HG02970 (cell line): Measurements from ENCODE around the gene TPP2.

ENCODE experiments used
- ATAC-seq: cut with Tn5 transposase; IDR thresholded peaks from one replicate; pipeline ENCODE4 v1.9.1; 2021; ENCODE audit warnings: mild to moderate bottlenecking, moderate library complexity, moderate number of reproducible peaks; ENCODE audit not compliant: unreplicated experiment, low FRiP score

Gene TPP2

DNA sequence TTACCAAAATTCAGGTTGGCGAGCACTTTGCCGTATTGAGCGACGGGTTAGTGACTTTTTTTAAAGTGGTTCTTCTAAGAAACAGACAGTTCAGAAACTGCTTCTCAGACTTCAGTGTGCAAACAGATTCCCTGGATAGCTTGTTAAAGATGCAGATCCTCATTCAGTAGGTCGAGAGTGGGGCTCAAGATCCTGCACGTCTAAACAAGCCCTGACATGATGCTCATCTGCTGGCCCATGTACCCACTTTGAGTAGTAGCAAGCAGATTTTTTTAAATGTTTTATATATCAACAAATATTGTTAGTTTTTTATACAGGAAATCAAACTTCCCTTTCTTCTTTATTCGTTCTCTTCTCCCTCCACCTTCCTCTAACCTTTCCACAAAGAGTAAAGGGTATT lies 90.7 kb downstream of the TPP2 start:
- ATAC-seq = no peak

GRCh38 chr13:102688306-102688973 lies 91.7 kb downstream of the TPP2 start:
- ATAC-seq = no peak

- no peak for ATAC-seq
Measured at GRCh38 chr13:102690883-102691282, 94.1 kb downstream of the TPP2 start.

DNA sequence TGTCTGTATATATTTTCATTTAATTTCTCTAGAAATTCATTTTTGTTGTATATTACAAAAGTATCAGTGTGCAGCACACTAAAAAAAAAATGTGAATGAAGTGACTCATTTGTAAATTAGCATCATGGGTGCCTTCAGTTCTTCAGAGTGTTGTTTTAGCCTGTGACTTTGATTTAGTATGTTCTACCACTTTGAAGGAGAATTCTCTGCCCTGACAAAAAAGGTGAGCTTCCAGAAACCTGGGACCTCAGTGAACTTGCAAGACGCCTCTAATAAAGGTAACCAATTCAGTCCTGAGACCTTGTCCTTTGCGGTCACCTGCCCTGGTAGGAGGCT lies 95.7 kb downstream of the TPP2 start:
- no peak for ATAC-seq

GRCh38 chr13:102693250-102693649 lies 96.5 kb downstream of the TPP2 start:
- no peak for ATAC-seq

DNA sequence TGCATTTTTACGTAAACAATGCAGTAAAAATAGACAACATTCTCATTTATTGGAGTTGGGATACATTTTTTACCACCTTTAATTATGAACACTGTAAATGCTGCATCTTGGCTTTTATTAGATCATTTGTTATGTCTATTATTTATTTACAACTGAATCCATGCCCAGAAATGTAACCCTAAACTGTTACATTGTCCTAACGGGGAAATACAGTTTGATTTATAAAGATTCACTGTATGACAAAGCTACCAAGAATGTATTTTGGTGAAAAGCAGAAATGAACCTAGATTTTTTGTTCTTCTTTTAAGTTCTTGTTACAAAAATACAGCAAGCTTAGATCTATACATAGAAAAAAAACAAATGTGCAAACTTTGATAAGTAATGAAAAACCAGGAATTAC lies 97.0 kb downstream of the TPP2 start:
- ATAC-seq = no peak

- ATAC-seq = no peak
Measured at GRCh38 chr13:102694937-102695336, 98.2 kb downstream of the TPP2 start, which contains the start of gene METTL21C. METTL21C (minus strand) TSS chr13:102695044; CDS start chr13:102694498, 546 bp downstream.

DNA sequence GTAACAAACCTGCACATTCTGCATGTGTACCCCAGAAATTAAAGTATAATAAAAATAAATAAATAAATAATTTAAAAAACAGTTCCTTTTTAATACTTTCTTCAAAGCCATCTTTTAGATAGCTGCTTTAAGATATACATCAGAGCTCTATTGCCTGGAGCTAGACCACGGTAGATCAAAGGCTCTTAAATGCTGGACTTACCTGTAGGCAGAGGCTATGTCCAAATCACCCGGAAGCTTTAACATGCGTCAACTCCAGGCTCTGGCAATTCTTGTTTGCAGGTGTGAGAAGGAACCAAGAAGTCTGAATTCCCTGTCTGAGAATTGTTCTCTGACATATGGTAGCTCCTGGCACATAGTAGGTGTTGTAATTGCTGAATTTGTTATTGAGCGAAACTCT lies 99.7 kb downstream of the TPP2 start:
- no peak for ATAC-seq

GRCh38 chr13:102697264-102697663 lies 100.5 kb downstream of the TPP2 start:
- ATAC-seq = no peak

DNA sequence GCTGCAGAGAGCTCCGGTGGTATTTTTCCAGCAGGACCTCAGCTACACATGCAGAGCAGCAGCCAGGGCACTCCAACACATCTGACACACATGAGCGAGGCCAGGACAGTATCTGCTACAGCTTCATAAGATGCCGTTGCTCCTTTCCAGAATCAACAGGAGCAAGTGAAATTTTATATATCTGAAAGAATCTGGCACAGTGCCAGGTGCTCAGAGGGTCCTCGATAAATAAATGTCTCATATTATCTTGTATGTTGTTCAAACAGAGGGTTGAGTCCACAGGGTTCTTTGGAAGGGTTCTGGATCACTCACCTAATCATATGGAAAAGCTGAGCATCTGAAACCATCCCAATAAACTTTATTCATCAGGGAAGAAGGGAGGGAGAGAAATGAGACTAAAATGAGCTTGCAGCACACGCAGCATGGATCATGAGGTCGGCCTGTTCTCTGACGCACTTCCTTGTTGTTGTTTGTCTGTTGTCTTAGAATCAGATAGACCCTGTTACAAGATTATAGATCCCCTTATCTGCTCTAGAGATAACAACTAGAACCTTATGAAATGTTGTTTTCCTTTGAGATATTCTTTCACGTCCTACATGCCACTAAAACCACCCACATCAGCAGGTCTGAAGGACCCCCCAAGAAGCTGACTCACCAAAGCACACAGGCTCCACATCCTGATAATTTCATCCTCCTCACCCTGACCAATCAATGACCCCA lies 101.3 kb downstream of the TPP2 start:
- ATAC-seq = no peak

DNA sequence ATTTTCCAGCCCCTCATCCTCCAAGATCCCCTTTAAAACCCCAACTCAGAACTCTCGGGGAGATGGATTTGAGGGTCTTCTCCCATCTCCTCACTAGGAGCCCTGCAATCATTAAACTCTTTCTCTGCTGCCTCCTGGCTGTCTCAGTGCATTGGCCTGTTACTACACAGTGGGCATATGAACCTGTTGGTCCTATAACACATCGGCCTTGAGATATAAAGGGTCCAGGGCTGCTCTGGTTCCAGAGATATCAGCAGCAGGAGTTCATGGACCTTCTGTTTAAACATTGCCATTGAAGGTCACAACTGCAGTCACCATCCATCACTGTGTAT lies 101.8 kb downstream of the TPP2 start:
- no peak for ATAC-seq

GRCh38 chr13:102699504-102699903 lies 102.7 kb downstream of the TPP2 start:
- no peak for ATAC-seq

- no peak for ATAC-seq
Measured at GRCh38 chr13:102700088-102701031, 103.6 kb downstream of the TPP2 start.

DNA sequence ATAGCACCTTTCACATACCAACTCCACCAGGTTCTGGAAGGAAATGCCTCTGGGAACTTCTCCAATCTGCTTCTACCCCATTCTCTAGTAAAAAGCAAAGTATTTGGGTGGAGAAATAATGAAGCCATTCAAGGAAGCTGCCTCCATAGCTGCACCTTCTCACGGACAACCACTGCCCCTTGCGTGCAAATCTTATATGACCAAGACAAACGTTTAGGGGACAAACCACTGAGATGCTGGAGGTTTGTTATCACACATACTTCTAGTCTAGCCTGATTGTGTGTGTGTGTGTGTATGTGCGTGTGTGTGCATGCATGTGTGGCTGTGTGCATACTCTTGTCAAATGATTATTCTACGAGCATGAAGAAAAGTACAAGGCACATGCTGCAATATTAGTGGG lies 104.5 kb downstream of the TPP2 start:
- no peak for ATAC-seq

DNA sequence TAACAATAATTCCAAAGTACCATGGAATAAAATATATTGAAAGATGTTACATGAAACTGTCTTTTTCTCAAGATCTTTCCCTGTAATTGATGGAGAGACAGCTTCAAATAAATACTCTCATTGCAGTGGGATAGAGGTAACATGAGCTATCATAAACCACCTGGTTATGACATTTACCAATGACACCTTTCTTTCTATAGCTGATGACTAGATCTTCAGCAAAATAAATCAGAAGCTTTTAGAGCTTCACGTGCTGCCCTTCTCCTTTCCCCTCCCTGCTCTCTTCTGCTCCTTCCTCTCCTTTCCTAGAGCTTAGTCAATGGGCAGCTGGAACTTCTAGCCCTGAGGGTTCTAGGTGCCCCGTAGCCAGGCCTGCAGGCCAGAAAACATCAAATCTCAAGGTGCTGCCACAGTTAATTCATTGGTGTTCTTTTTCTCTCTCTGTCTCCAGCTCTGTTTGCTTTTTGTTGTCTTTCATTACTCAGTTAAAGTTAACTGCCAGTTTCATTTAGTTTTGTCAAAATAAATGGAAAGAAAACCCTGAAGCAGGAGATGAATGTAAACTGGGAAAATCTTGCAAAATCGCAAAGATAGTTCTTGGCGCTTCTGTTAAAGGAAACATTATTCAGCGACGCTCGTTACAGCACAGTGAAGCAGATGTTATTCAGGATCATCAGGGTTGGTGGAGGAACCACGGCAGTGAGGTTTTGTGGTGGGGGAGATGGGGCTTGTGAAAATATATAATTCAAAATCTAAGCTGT lies 106.4 kb downstream of the TPP2 start:
- ATAC-seq = no peak

DNA sequence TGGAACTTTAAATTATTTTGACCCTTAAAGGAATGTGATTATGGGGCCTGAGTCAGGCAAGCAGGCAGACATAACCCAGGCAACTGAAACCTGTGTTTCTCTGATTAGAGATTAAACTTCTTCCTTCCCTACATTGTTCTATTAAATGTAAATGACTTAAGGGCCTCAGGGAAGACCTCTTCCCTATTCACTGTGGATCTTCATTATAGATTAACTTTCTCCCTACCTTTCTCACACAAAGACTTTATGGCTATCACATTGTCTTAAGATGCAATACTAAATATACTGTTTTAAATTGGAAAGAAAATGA lies 106.9 kb downstream of the TPP2 start:
- ATAC-seq = no peak

DNA sequence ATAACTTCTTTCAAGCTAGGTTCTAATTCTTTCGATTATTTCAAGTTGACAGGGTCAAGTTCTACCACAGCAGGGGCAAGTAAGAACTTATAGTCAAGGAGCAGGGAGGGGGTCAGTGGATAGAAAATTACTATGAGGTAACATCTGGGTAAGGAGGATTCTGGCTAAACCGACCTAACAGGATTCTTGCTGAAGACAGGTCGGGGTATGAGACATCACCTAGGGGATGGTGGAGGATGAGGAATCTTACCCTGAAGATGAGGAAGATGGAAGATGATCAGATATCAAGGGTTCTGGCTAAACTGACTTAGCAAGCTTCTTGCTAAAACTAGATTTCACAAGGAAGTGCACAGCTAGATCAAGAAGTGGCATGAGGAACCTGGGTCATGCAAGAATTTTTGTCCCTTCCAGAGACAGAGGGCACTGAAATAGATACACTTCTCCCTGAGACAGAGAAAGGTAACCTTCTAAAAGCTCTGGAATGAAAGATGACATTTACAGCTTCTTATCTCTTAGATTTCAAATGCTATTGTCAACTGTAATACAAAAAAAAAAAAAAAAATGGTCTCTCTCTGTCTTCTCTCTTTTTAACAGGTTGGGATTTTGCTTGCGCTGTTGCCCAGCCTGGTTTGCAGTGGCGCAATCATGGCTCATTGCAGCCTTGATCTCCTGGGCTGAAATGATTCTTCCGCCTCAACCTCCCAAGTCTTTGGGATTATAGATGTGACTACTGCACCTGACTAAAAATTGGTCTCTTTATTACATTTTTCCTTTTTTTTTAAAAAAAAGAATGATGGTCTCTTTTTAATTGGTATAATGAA lies 107.7 kb downstream of the TPP2 start:
- no peak for ATAC-seq

DNA sequence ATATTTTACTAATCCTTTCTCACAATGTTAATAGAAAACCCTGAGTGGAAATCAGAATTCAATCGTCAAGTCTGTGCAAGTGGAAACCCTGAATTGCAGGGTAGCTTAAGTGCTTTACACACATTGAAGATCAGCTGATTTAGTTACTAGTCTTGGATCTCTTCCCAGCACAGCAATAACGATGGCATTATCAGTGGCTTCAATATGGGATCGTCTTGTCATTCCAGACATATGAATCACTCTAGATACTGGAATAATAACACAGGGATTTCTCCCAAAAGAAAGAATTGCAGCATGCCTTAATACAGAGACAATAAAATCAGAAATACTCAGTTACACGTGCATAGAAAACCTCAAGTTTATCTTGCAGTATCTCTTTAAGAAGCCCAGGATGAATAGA lies 110.7 kb downstream of the TPP2 start:
- no peak for ATAC-seq

- ATAC-seq = no peak
Measured at GRCh38 chr13:102708211-102708610, 111.4 kb downstream of the TPP2 start.

GRCh38 chr13:102708991-102709390 lies 112.2 kb downstream of the TPP2 start:
- ATAC-seq = no peak
